IMR-90 (cell line): ENCODE data around the gene KCNJ3.

ENCODE experiments used
- POLR2A ChIP-seq: IDR thresholded peaks from 2 replicates; pipeline ENCODE4 v1.6.1; 2012; ENCODE audit warnings: mild to moderate bottlenecking, low read depth, low read length
- TF ChIP-seq, protein P1 (sequence below): fragments of 150-350 bp; IDR thresholded peaks from 2 replicates; pipeline ENCODE4 v1.6.1; 2017; ENCODE audit warnings: mild to moderate bottlenecking, antibody characterized with exemption, low read length, low read depth

DNA sequence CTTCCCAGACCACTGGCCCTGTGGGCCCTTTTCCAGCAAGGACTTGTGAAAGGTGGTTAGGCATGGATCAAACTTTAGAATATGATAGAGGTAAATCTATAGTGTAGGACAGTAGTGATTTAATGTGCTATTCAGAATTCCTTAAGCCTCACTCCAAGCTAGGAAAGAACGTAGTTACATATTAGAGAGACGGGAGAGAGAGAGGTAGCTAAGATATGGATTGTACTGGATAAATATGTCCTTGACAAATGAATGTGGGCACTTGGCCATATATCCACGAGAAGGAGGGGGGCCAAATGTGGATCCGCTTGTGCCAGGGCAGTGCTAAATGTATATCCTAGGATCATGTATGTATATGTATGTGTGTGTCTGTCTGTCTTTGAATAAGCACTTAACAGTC is 6.5 kb downstream of the KCNJ3 start:
- TF ChIP-seq, protein P1, sequence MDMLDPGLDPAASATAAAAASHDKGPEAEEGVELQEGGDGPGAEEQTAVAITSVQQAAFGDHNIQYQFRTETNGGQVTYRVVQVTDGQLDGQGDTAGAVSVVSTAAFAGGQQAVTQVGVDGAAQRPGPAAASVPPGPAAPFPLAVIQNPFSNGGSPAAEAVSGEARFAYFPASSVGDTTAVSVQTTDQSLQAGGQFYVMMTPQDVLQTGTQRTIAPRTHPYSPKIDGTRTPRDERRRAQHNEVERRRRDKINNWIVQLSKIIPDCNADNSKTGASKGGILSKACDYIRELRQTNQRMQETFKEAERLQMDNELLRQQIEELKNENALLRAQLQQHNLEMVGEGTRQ, result no peak
- TF ChIP-seq POLR2A, result no peak
